CD8-positive, alpha-beta memory T cell (primary cell): ENCODE measurements around the gene SYNE3. TPM values are rescaled to one million over a fixed set of nuclear protein-coding genes. Genes with fewer than 3 reads are reported as not detected.

Source experiments
- CTCF ChIA-PET: fragments of 350-600 bp; sonication (Branson Sonifier 250); formaldehyde crosslinking; loops from one replicate; lab custom pipeline; 2021; ENCODE audit warnings: antibody characterized with exemption; lab: Charles Lee
- POLR2A ChIA-PET: fragments of 350-600 bp; sonication (Branson Sonifier 250); formaldehyde crosslinking; loops from one replicate; lab custom pipeline; 2021; ENCODE audit warnings: antibody characterized with exemption; lab: Charles Lee
- DNase-seq, 5 donors: peaks; one replicate each; pipeline versions ENCODE4 v3.0.0 to v3.0.0-alpha.2; 2020 to 2022; ENCODE audit warnings: mixed read lengths in 1 of 5
- H3K27ac ChIP-seq: one replicate; pipeline ENCODE4 v1.7.0; 2013; ENCODE audit warnings: low read depth, mild to moderate bottlenecking, low read length, moderate library complexity
- H3K27me3 ChIP-seq: 2 replicates; pipeline ENCODE4 v1.7.0; 2013; ENCODE audit warnings: low read length, mild to moderate bottlenecking; ENCODE audit not compliant: insufficient read depth, poor library complexity, severe bottlenecking
- H3K36me3 ChIP-seq: 2 replicates; pipeline ENCODE4 v1.7.0; 2013; ENCODE audit warnings: mild to moderate bottlenecking, low read length, moderate library complexity; ENCODE audit not compliant: insufficient read depth
- H3K4me1 ChIP-seq: 2 replicates; pipeline ENCODE4 v1.7.0; 2013; ENCODE audit warnings: mild to moderate bottlenecking, low read length, moderate library complexity; ENCODE audit not compliant: insufficient read depth
- H3K4me3 ChIP-seq: 2 replicates; pipeline ENCODE4 v1.7.0; 2013; ENCODE audit warnings: mild to moderate bottlenecking, low read length
- H3K9me3 ChIP-seq: 2 replicates; pipeline ENCODE4 v1.7.0; 2013; ENCODE audit warnings: mild to moderate bottlenecking, low read length
- H3K27ac Mint-ChIP-seq, 8 donors: one replicate each; pipeline ENCODE4 v1.8.0; 2020 to 2021; ENCODE audit warnings: mixed read lengths in 8 of 8, mild to moderate bottlenecking in 6 of 8, inconsistent platforms in 3 of 8, moderate library complexity in 3 of 8
- H3K27me3 Mint-ChIP-seq, 2 donors: one replicate each; pipeline ENCODE4 v1.8.0; 2020 to 2021; ENCODE audit warnings: mixed read lengths in 2 of 2, mild to moderate bottlenecking in 1 of 2, moderate library complexity in 1 of 2
- H3K36me3 Mint-ChIP-seq, 3 donors: one replicate each; pipeline ENCODE4 v1.8.0; 2020 to 2021; ENCODE audit warnings: mixed read lengths in 3 of 3, inconsistent platforms in 1 of 3, mild to moderate bottlenecking in 1 of 3
- H3K4me1 Mint-ChIP-seq, 3 donors: one replicate each; pipeline ENCODE4 v1.8.0; 2020 to 2021; ENCODE audit warnings: mixed read lengths in 3 of 3, inconsistent platforms in 1 of 3, mild to moderate bottlenecking in 1 of 3
- H3K4me3 Mint-ChIP-seq, 7 donors: one replicate each; pipeline ENCODE4 v1.8.0; 2020 to 2021; ENCODE audit warnings: mixed read lengths in 7 of 7, mild to moderate bottlenecking in 6 of 7, moderate library complexity in 4 of 7, inconsistent platforms in 2 of 7
- H3K9me3 Mint-ChIP-seq, 5 donors: one replicate each; pipeline ENCODE4 v1.8.0; 2020 to 2022; ENCODE audit warnings: mixed read lengths in 5 of 5, mild to moderate bottlenecking in 3 of 5, moderate library complexity in 2 of 5, inconsistent platforms in 1 of 5
- polyA plus RNA-seq: library from polyadenylated mRNA; unstranded; fragments of 300-500 nt; fragmentation: Illumina TruSeq; gene quantifications from one replicate; pipeline ENCODE4 v1.2.3, GENCODE V29; 2021
- total RNA-seq, 2 experiments: library from RNA; stranded (reverse); gene quantifications; one replicate each; pipeline ENCODE4 v1.2.3, GENCODE V29; 2021

SYNE3 gene, protein sequence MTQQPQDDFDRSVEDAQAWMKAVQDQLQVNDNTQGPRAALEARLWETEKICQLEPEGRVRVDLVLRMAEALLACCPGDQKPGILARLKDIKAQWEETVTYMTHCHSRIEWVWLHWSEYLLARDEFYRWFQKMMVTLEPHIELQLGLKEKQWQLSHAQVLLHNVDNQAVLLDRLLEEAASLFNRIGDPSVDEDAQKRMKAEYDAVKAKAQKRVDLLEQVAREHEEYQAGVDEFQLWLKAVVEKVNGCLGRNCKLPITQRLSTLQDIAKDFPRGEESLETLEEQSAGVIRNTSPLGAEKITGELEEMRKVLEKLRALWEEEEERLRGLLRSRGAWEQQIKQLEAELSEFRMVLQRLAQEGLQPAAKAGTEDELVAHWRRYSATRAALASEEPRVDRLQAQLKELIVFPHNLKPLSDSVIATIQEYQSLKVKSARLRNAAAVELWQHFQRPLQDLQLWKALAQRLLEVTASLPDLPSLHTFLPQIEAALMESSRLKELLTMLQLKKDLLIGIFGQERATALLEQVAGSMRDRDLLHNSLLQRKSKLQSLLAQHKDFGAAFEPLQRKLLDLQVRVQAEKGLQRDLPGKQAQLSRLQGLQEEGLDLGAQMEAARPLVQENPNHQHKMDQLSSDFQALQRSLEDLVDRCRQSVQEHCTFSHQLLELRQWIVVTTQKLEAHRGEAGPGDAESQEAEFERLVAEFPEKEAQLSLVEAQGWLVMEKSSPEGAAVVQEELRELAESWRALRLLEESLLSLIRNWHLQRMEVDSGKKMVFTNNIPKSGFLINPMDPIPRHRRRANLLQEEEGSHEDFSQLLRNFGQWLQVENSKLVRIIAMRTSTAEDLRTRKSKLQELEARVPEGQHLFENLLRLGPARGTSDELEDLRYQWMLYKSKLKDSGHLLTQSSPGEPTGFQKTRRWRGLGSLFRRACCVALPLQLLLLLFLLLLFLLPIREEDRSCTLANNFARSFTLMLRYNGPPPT
- total RNA-seq (10 to 100 TPM; 37.6 to 39.7 TPM), polyA plus RNA-seq (4.3 TPM)

DNA sequence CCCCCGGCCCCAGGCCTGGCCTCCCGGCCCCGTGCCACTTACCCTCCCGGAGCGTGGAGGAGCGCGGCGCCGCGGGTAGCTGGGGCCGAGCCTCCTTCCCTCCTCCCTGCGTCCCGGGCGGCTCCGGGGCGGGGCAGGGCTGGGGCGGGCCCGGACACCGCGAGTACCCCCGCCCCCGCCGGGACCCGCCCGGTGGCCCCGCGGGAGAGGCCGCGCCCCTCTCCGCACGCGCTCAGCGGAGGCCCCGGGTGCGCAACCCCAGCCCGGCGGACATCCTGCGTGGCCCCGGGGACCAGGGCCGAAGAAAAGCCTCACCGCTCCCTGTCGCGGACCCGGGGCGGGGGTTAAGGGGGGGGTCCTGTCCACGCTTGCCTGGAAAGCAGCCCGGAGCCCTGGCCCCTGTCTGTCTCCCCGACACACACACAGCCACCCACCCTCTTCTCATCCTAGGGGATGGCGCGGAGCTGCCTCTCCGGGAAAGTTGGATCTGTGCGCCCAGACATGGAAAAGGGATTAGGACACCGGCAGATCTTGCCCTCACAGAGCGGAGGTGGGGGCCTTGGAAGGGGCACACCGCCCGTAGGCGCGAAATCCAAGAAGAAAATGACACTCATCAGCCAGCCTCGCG lies at the start of gene SYNE3:
TSS of gene SYNE3 (minus strand) at position 97 of the 628 bp plus-strand sequence. CDS start 40,829 bp downstream, outside the sequence.
- Histone ChIP-seq H3K9me3 (no peaks in the 10 kb centered on the region), H3K36me3 (no peaks in the 10 kb centered on the region), H3K4me1 (peaks cover 75% of the 10 kb centered on the region), H3K27me3 (no peaks in the 10 kb centered on the region), H3K4me3 (peak within 1 kb of the TSS; percentile 64), H3K27ac (peak within 1 kb of the TSS; percentile 44)
- H3K9me3 Mint-ChIP-seq = no peaks in the 10 kb centered on the region
- ChIA-PET POLR2A (interaction anchor here (0.6 to 2.2 kb wide), 3 partner anchors 8 to 18 kb away, joined by 3 to 16 read pairs (median 4); partner anchors contain the start of gene GLRX5), CTCF (interaction anchor here (0.7 to 3.1 kb wide), 13 partner anchors 10 to 63 kb away, joined by 3 to 22 read pairs (median 4); no protein-coding TSS in a partner anchor)
- peak within 1 kb of the TSS; percentile 92 to 99 (median 96) for H3K27ac Mint-ChIP-seq
- peaks cover 0 to 6% (median 0%) of the 10 kb centered on the region in 3 donors for H3K36me3 Mint-ChIP-seq
- H3K27me3 Mint-ChIP-seq = no peaks in the 10 kb centered on the region
- DNase-seq = peak; percentile 47 to 62 (median 57)
- peaks cover 62 to 79% (median 75%) of the 10 kb centered on the region in 3 donors for H3K4me1 Mint-ChIP-seq
- peak within 1 kb of the TSS; percentile 91 to 95 (median 93) for H3K4me3 Mint-ChIP-seq

DNA sequence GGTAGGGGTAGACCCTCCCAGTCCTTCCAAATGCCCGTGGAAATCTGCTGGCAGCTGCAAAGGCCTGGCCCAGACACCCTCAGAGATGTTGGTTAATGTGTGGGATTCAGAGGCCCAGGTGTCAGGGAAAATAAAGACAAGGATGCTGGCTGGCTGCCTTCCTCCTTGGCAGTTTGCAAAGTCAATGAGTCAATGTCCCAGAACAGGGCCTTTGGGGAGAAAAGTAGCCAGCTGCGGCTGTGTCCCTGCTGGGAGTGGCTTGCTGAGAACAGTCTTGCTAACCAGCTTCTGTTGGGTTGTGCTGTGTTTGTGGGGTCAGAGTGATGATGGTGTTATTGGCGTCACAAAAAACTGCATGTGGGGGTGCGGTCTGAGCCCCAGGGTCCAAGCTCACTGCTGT lies 47.6 kb upstream of the SYNE3 start:
- Mint-ChIP-seq H3K36me3 (no peaks in the 10 kb centered on the region), H3K9me3 (no peaks in the 10 kb centered on the region), H3K4me1 (peaks cover 4 to 6% (median 6%) of the 10 kb centered on the region in 3 donors), H3K27me3 (peaks cover 9 to 14% of the 10 kb centered on the region in 2 donors), H3K27ac (no peak overlapping the region), H3K4me3 (no peak overlapping the region)
- Histone ChIP-seq H3K27me3 (no peaks in the 10 kb centered on the region), H3K27ac (no peak overlapping the region), H3K4me3 (no peak overlapping the region), H3K36me3 (no peaks in the 10 kb centered on the region), H3K9me3 (no peaks in the 10 kb centered on the region), H3K4me1 (peaks cover 8% of the 10 kb centered on the region)
- ChIA-PET POLR2A (no interaction called here), CTCF (interaction anchor here (1.7 kb wide), 1 partner anchor 431 kb away, joined by 3 read pairs; no protein-coding TSS in a partner anchor)
- no peak for DNase-seq

DNA sequence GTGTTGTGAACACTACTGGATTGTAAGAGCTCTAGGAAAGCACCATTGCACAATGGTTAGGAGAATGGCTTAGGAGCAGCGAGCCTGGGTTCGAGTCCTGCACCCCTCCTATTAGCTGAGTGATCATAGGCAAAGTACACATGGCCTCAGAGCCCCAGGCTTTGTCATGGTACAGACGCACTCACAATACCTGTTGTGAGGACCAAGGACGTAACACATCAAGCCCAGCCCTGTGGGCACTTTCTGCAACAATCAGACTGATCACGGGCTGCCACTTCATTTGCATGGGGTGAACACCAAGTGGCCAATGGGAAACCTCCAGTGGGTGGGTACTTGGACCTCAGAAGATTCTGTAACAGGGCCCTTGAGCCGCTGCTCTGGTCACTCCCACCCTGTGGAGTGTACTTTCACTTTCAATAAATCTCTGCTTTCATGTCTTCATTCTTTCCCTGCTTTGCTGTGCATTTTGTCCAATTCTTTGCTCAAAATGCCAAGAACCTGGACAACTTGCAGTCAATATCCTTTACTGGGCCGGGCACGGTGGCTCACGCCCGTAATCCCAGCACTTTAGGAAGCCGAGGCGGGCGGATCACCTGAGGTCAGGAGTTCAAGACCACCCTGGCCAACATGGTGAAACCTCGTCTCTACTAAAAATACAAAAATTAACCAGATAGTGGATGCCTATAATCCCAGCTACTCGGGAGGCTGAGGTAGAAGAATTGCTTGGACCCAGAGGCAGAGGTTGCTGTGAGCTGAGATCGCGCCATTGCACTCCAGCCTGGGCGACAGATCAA lies 46.6 kb upstream of the SYNE3 start:
- Histone ChIP-seq H3K27ac (no peak overlapping the region), H3K9me3 (no peaks in the 10 kb centered on the region), H3K4me3 (no peak overlapping the region), H3K27me3 (no peaks in the 10 kb centered on the region), H3K4me1 (peaks cover 8% of the 10 kb centered on the region), H3K36me3 (no peaks in the 10 kb centered on the region)
- Mint-ChIP-seq H3K27ac (no peak overlapping the region), H3K9me3 (no peaks in the 10 kb centered on the region), H3K27me3 (peaks cover 8 to 14% of the 10 kb centered on the region in 2 donors), H3K4me3 (no peak overlapping the region), H3K4me1 (peaks cover 4 to 6% (median 6%) of the 10 kb centered on the region in 3 donors), H3K36me3 (no peaks in the 10 kb centered on the region)
- DNase-seq = no peak
- ChIA-PET POLR2A (no interaction called here), CTCF (interaction anchor here (1.6 to 4.1 kb wide), 3 partner anchors 11 to 432 kb away, joined by 3 to 16 read pairs (median 4); no protein-coding TSS in a partner anchor)

DNA sequence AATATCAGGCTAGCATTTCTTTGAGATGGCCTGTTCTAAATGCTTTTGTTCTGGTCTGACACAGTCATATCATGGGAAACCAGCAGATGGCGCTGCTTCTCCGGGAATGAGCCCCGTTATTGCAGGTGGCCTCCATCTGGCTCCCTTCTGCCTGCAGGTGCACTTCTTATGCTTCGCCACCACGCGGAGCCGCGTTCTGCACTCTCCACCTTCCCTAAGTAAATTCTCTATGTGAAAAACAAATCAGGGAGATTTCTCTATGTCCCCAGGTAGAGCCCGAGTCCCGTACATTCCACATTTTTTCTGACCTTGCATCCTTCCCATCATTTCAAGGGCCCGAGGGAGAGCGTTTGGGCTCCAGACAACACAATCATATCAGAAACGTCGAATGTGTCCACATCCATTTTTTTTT lies 44.6 kb upstream of the SYNE3 start:
- no peaks in the 10 kb centered on the region for H3K36me3 Mint-ChIP-seq
- no peaks in the 10 kb centered on the region for H3K36me3 ChIP-seq
- peak; percentile 63 to 87 (median 66) for DNase-seq
- no peak overlapping the region for H3K4me3 Mint-ChIP-seq
- POLR2A ChIA-PET = no interaction called here
- H3K9me3 ChIP-seq = no peaks in the 10 kb centered on the region
- peaks cover 4 to 6% (median 6%) of the 10 kb centered on the region in 3 donors for H3K4me1 Mint-ChIP-seq
- peaks cover 8 to 14% of the 10 kb centered on the region in 2 donors for H3K27me3 Mint-ChIP-seq
- CTCF ChIA-PET = interaction anchor here (1.0 to 4.1 kb wide), 3 partner anchors 14 to 432 kb away, joined by 3 to 16 read pairs (median 3); no protein-coding TSS in a partner anchor
- no peaks in the 10 kb centered on the region for H3K9me3 Mint-ChIP-seq
- H3K27ac ChIP-seq = no peak overlapping the region
- H3K27ac Mint-ChIP-seq = peak overlapping the region in 1 of 8 donors; percentile 24
- H3K4me1 ChIP-seq = peaks cover 8% of the 10 kb centered on the region
- no peak overlapping the region for H3K4me3 ChIP-seq
- H3K27me3 ChIP-seq = no peaks in the 10 kb centered on the region

DNA sequence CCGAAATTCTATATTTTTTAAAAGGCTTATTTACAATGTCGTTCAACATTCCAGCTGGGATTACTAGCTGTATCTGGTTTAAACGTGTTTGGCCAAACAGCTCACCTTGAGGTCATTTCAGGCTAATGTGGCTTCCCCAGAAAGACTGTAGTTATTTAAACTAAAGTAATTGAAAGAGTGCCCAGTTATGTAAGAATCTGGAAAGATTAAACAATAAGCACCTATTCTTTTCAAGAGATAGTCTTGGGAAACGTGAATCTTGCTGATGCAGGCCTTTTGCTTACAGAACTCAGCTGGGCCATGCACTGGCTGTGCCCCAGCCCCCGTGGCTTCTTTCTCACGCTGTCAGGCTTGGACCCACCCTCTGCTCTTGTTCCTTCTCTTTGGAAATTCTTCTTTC lies 42.8 kb upstream of the SYNE3 start:
- ChIA-PET POLR2A (no interaction called here), CTCF (interaction anchor here (0.7 to 4.1 kb wide), 6 partner anchors 10 to 864 kb away, joined by 3 to 16 read pairs (median 3); no protein-coding TSS in a partner anchor)
- DNase-seq = no peak
- Histone ChIP-seq H3K9me3 (no peaks in the 10 kb centered on the region), H3K4me1 (peaks cover 8% of the 10 kb centered on the region), H3K27me3 (no peaks in the 10 kb centered on the region), H3K27ac (no peak overlapping the region), H3K36me3 (no peaks in the 10 kb centered on the region), H3K4me3 (no peak overlapping the region)
- no peak overlapping the region for H3K4me3 Mint-ChIP-seq
- peaks cover 4 to 6% (median 6%) of the 10 kb centered on the region in 3 donors for H3K4me1 Mint-ChIP-seq
- peaks cover 5 to 14% of the 10 kb centered on the region in 2 donors for H3K27me3 Mint-ChIP-seq
- no peak overlapping the region for H3K27ac Mint-ChIP-seq
- no peaks in the 10 kb centered on the region for H3K9me3 Mint-ChIP-seq
- H3K36me3 Mint-ChIP-seq = no peaks in the 10 kb centered on the region

DNA sequence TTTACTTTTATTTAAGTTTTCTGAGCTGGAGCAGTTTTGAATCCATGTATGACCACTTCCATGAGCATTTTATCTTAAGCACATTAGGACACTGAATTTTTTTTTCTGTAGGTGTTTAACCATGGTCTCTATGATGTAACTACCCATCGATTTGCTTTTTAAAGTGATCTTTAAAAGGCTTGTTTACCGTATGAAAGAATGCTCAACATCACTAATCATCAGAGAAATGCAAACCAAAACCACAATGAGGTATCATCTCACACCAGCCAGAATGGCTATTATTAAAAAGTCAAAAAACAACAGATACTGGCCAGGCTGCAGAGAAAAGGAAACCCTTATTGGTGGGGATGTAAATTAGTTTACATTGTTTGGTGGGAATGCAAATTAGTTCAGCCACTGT lies 41.4 kb upstream of the SYNE3 start:
- peaks cover 8% of the 10 kb centered on the region for H3K4me1 ChIP-seq
- Mint-ChIP-seq H3K4me3 (no peak overlapping the region), H3K36me3 (no peaks in the 10 kb centered on the region), H3K4me1 (peaks cover 4 to 6% (median 6%) of the 10 kb centered on the region in 3 donors), H3K9me3 (no peaks in the 10 kb centered on the region), H3K27me3 (peaks cover 5 to 14% of the 10 kb centered on the region in 2 donors), H3K27ac (no peak overlapping the region)
- ChIA-PET CTCF (no interaction called here), POLR2A (no interaction called here)
- DNase-seq = no peak
- H3K36me3 ChIP-seq = no peaks in the 10 kb centered on the region
- H3K4me3 ChIP-seq = no peak overlapping the region
- no peaks in the 10 kb centered on the region for H3K9me3 ChIP-seq
- no peak overlapping the region for H3K27ac ChIP-seq
- no peaks in the 10 kb centered on the region for H3K27me3 ChIP-seq

DNA sequence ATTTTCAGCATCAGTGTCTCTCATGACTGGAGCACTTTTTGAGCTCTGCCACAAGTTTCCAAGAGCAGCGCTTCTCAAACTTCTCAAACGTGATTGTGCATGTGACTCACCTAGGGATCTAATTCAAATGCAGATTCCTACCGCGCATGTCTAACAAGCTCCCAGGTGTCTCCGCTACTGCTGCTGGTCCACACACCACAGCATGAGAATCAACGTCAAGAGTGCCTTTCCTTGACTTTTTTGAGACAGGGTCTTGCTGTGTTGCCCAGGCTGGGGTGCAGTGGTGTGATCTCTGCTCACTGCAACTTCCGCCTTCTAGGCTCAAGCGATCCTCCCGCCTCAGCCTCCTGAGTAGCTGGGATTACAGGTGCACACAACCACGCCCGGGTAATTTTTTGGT lies 40.8 kb upstream of the SYNE3 start:
- no peaks in the 10 kb centered on the region for H3K27me3 ChIP-seq
- H3K36me3 Mint-ChIP-seq = no peaks in the 10 kb centered on the region
- peaks cover 4 to 6% (median 6%) of the 10 kb centered on the region in 3 donors for H3K4me1 Mint-ChIP-seq
- no peak overlapping the region for H3K4me3 Mint-ChIP-seq
- H3K27ac ChIP-seq = no peak overlapping the region
- H3K36me3 ChIP-seq = no peaks in the 10 kb centered on the region
- CTCF ChIA-PET = no interaction called here
- DNase-seq = no peak
- no peaks in the 10 kb centered on the region for H3K9me3 ChIP-seq
- H3K27ac Mint-ChIP-seq = no peak overlapping the region
- H3K27me3 Mint-ChIP-seq = peaks cover 3 to 10% of the 10 kb centered on the region in 2 donors
- H3K9me3 Mint-ChIP-seq = no peaks in the 10 kb centered on the region
- POLR2A ChIA-PET = no interaction called here
- H3K4me3 ChIP-seq = no peak overlapping the region
- peaks cover 8% of the 10 kb centered on the region for H3K4me1 ChIP-seq
